ENCODE data around the gene TENM4.

Gene TENM4

DNA sequence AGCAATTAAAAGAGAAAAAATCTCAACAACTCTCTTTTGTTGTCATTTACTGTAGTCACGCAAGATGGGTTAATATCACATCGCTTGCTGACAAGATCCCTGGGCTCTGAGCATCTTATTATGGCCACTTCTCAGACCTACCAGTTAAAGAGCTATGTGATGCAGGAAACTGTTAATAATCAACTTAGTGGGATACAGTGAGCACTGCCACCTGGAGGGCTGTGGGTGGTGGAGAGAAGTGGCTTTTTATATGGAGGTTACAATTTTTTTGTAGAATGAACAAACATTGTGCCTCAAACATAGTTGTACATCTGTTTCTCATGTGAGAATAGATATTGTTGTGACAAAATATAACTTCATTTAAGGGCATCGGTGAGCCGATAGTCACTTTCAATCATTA, 181.0 kb downstream of the TENM4 start:
- Histone ChIP-seq H2BK12ac (ENCODE audit: low read length) (no peak overlapping the region), H3K9ac (ENCODE audit: low read depth, low read length, poor library complexity) (no peak overlapping the region), H3K4me3 (ENCODE audit: low read length in 2 of 2) (no peak overlapping the region), H2BK5ac (ENCODE audit: low read length) (no peak overlapping the region), H3K14ac (ENCODE audit: low read length) (no peak overlapping the region), H3K36me3 (replicated peaks in 1 of 2; ENCODE audit: control insufficient read depth in 2 of 2, insufficient read depth in 2 of 2, low read length in 2 of 2) (no peaks in the 10 kb centered on the region), H2AK5ac (ENCODE audit: low read depth, low read length) (no peak overlapping the region), H3K79me1 (ENCODE audit: low read depth, low read length) (no peaks in the 10 kb centered on the region), H3K27ac (replicated peaks; ENCODE audit: low read length) (no peak overlapping the region), H3K4ac (ENCODE audit: low read length) (no peak overlapping the region), H3K9me3 (replicated peaks in 1 of 2; ENCODE audit: control insufficient read depth in 2 of 2, insufficient read depth in 1 of 2, low read depth in 1 of 2, low read length in 2 of 2) (no peaks in the 10 kb centered on the region), H2BK15ac (ENCODE audit: low read length) (no peak overlapping the region), H4K8ac (ENCODE audit: low read depth, low read length) (no peak overlapping the region), H2AFZ (ENCODE audit: low read length) (no peak overlapping the region), H3K18ac (ENCODE audit: low read length) (no peak overlapping the region), H3K23ac (ENCODE audit: low read depth, low read length, poor library complexity) (no peak overlapping the region), H2BK120ac (ENCODE audit: low read depth, low read length) (no peak overlapping the region), H3K4me2 (ENCODE audit: insufficient read depth, low read length, poor library complexity, severe bottlenecking) (no peak overlapping the region), H3K4me1 (ENCODE audit: control insufficient read depth in 2 of 2, insufficient read depth in 1 of 2, low read depth in 1 of 2, low read length in 2 of 2) (peaks cover 5 to 18% of the 10 kb centered on the region in 2 donors), H4K91ac (ENCODE audit: low read depth, low read length, poor library complexity) (no peak overlapping the region), H3K27me3 (ENCODE audit: control insufficient read depth in 3 of 3, insufficient read depth in 3 of 3, low read depth in 1 of 3, low read length in 3 of 3) (no peaks in the 10 kb centered on the region)
- DNase-seq (ENCODE audit: low spot score) = no peak
- WGBS, 2 donors (ENCODE audit: extremely low coverage in 2 of 2, insufficient read length in 2 of 2, insufficient replicate concordance in 1 of 2) = no CpG with 5 or more reads among the region's 4 CpGs

DNA sequence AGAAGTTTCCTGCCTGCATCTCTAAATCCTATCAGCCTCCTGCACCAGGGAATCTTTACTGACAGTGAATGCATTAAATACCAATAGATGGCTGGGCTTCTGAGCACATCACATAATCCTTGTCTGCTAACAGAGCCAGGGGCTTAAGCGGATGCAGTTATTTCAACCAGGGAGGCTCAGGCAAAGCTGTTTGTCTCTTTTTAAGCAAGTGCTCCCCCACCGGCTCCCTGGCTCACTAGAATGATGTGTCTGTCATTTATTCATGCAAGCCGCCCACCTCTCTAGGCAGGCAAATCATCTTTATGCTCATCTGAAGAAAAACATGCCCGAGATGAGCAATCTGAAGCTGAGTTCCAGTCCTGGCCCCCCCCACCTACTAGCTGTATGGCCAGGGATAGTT, 182.3 kb downstream of the TENM4 start:
- Histone ChIP-seq H2BK120ac (ENCODE audit: low read depth, low read length) (no peak overlapping the region), H2BK5ac (ENCODE audit: low read length) (no peak overlapping the region), H2AK5ac (ENCODE audit: low read depth, low read length) (no peak overlapping the region), H3K79me1 (ENCODE audit: low read depth, low read length) (no peaks in the 10 kb centered on the region), H3K4me3 (ENCODE audit: low read length in 2 of 2) (no peak overlapping the region), H3K9me3 (replicated peaks in 1 of 2; ENCODE audit: control insufficient read depth in 2 of 2, insufficient read depth in 1 of 2, low read depth in 1 of 2, low read length in 2 of 2) (no peaks in the 10 kb centered on the region), H2BK12ac (ENCODE audit: low read length) (no peak overlapping the region), H2BK15ac (ENCODE audit: low read length) (no peak overlapping the region), H3K9ac (ENCODE audit: low read depth, low read length, poor library complexity) (no peak overlapping the region), H4K91ac (ENCODE audit: low read depth, low read length, poor library complexity) (no peak overlapping the region), H3K4me1 (ENCODE audit: control insufficient read depth in 2 of 2, insufficient read depth in 1 of 2, low read depth in 1 of 2, low read length in 2 of 2) (peaks cover 5 to 21% of the 10 kb centered on the region in 2 donors), H3K4ac (ENCODE audit: low read length) (no peak overlapping the region), H3K4me2 (ENCODE audit: insufficient read depth, low read length, poor library complexity, severe bottlenecking) (no peak overlapping the region), H3K36me3 (replicated peaks in 1 of 2; ENCODE audit: control insufficient read depth in 2 of 2, insufficient read depth in 2 of 2, low read length in 2 of 2) (no peaks in the 10 kb centered on the region), H4K8ac (ENCODE audit: low read depth, low read length) (no peak overlapping the region), H3K27ac (replicated peaks; ENCODE audit: low read length) (no peak overlapping the region), H2AFZ (ENCODE audit: low read length) (no peak overlapping the region), H3K14ac (ENCODE audit: low read length) (no peak overlapping the region), H3K18ac (ENCODE audit: low read length) (no peak overlapping the region), H3K27me3 (ENCODE audit: control insufficient read depth in 3 of 3, insufficient read depth in 3 of 3, low read depth in 1 of 3, low read length in 3 of 3) (no peaks in the 10 kb centered on the region), H3K23ac (ENCODE audit: low read depth, low read length, poor library complexity) (no peak overlapping the region)
- no peak for DNase-seq (ENCODE audit: low spot score)
- no CpG with 5 or more reads among the region's 4 CpGs for WGBS, 2 donors (ENCODE audit: extremely low coverage in 2 of 2, insufficient read length in 2 of 2, insufficient replicate concordance in 1 of 2)

DNA sequence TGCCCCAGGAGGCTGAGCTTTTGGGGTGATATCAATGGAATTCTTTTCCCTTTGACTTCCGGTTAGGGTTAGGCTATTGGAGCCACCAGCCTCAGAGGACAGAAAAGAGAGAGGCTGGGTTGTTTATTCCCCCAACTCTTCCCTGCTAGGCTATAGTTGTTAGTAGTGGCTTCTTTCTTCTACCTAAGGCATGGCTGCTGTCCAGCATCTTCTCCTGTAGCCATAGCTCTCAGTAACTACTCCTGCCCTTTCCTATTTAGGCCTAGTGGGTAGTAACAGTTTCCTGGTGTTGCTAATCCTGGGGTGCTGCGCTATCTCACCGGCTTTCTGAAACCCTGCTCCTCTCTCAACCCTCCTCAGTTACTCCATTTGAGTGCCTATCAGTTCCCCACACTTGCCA, 184.9 kb downstream of the TENM4 start:
- no CpG with 5 or more reads among the region's 3 CpGs for WGBS, 2 donors (ENCODE audit: extremely low coverage in 2 of 2, insufficient read length in 2 of 2, insufficient replicate concordance in 1 of 2)

DNA sequence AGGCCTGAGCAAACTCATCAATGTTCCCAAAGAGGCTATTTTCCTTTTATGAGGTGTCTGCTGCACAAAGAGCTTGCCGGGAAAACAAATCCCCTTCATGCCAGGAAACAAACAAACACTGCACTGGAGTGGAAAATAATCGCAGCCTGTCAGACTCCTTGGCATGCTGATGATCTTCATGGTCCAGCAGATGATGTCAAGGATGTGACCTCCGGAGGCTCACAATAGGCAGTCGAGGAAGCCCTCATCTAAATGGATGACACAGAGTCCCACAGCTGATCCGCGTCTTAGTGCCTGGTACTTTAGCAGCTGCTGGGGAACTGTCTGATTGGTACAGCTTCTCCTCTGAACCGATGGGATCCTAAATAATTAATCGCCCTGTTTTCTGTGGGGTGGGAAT, 187.6 kb downstream of the TENM4 start:
- Histone ChIP-seq H3K18ac (ENCODE audit: low read length) (no peak overlapping the region), H2AK5ac (ENCODE audit: low read depth, low read length) (no peak overlapping the region), H3K4me2 (ENCODE audit: insufficient read depth, low read length, poor library complexity, severe bottlenecking) (no peak overlapping the region), H3K23ac (ENCODE audit: low read depth, low read length, poor library complexity) (no peak overlapping the region), H2BK12ac (ENCODE audit: low read length) (no peak overlapping the region), H3K36me3 (replicated peaks in 1 of 2; ENCODE audit: control insufficient read depth in 2 of 2, insufficient read depth in 2 of 2, low read length in 2 of 2) (no peaks in the 10 kb centered on the region), H3K9ac (ENCODE audit: low read depth, low read length, poor library complexity) (no peak overlapping the region), H3K27ac (replicated peaks; ENCODE audit: low read length) (no peak overlapping the region), H3K79me1 (ENCODE audit: low read depth, low read length) (no peaks in the 10 kb centered on the region), H2AFZ (ENCODE audit: low read length) (no peak overlapping the region), H4K8ac (ENCODE audit: low read depth, low read length) (no peak overlapping the region), H3K4me1 (ENCODE audit: control insufficient read depth in 2 of 2, insufficient read depth in 1 of 2, low read depth in 1 of 2, low read length in 2 of 2) (peaks cover 6 to 18% of the 10 kb centered on the region in 2 donors), H2BK15ac (ENCODE audit: low read length) (no peak overlapping the region), H2BK5ac (ENCODE audit: low read length) (no peak overlapping the region), H3K27me3 (ENCODE audit: control insufficient read depth in 3 of 3, insufficient read depth in 3 of 3, low read depth in 1 of 3, low read length in 3 of 3) (no peaks in the 10 kb centered on the region), H3K4ac (ENCODE audit: low read length) (no peak overlapping the region), H4K91ac (ENCODE audit: low read depth, low read length, poor library complexity) (no peak overlapping the region), H2BK120ac (ENCODE audit: low read depth, low read length) (no peak overlapping the region), H3K9me3 (replicated peaks in 1 of 2; ENCODE audit: control insufficient read depth in 2 of 2, insufficient read depth in 1 of 2, low read depth in 1 of 2, low read length in 2 of 2) (no peaks in the 10 kb centered on the region), H3K4me3 (ENCODE audit: low read length in 2 of 2) (no peak overlapping the region), H3K14ac (ENCODE audit: low read length) (no peak overlapping the region)
- DNase-seq (ENCODE audit: low spot score) = no peak
- whole genome bisulfite sequencing, 2 donors (ENCODE audit: extremely low coverage in 2 of 2, insufficient read length in 2 of 2, insufficient replicate concordance in 1 of 2) = no CpG with 5 or more reads among the region's 8 CpGs

More for the DNA sequence above, 184.9 kb downstream of the TENM4 start:
- Histone ChIP-seq H3K27ac (replicated peaks; ENCODE audit: low read length) (no peak overlapping the region), H3K4ac (ENCODE audit: low read length) (no peak overlapping the region), H2BK5ac (ENCODE audit: low read length) (no peak overlapping the region), H3K18ac (ENCODE audit: low read length) (no peak overlapping the region), H3K27me3 (ENCODE audit: control insufficient read depth in 3 of 3, insufficient read depth in 3 of 3, low read depth in 1 of 3, low read length in 3 of 3) (no peaks in the 10 kb centered on the region), H2BK15ac (ENCODE audit: low read length) (no peak overlapping the region), H3K9ac (ENCODE audit: low read depth, low read length, poor library complexity) (no peak overlapping the region), H2BK12ac (ENCODE audit: low read length) (no peak overlapping the region), H4K91ac (ENCODE audit: low read depth, low read length, poor library complexity) (no peak overlapping the region), H4K8ac (ENCODE audit: low read depth, low read length) (no peak overlapping the region), H2BK120ac (ENCODE audit: low read depth, low read length) (no peak overlapping the region), H3K23ac (ENCODE audit: low read depth, low read length, poor library complexity) (no peak overlapping the region), H3K14ac (ENCODE audit: low read length) (no peak overlapping the region), H3K4me2 (ENCODE audit: insufficient read depth, low read length, poor library complexity, severe bottlenecking) (no peak overlapping the region), H3K36me3 (replicated peaks in 1 of 2; ENCODE audit: control insufficient read depth in 2 of 2, insufficient read depth in 2 of 2, low read length in 2 of 2) (no peaks in the 10 kb centered on the region), H3K4me1 (ENCODE audit: control insufficient read depth in 2 of 2, insufficient read depth in 1 of 2, low read depth in 1 of 2, low read length in 2 of 2) (peaks cover 6 to 25% of the 10 kb centered on the region in 2 donors), H3K4me3 (ENCODE audit: low read length in 2 of 2) (no peak overlapping the region), H2AK5ac (ENCODE audit: low read depth, low read length) (no peak overlapping the region), H3K9me3 (replicated peaks in 1 of 2; ENCODE audit: control insufficient read depth in 2 of 2, insufficient read depth in 1 of 2, low read depth in 1 of 2, low read length in 2 of 2) (no peaks in the 10 kb centered on the region), H2AFZ (ENCODE audit: low read length) (no peak overlapping the region), H3K79me1 (ENCODE audit: low read depth, low read length) (no peaks in the 10 kb centered on the region)
- DNase-seq (ENCODE audit: low spot score) = no peak
